HFFc6 (cell line): ENCODE data around the gene GTF2F2. TPM values are rescaled to one million over a fixed set of nuclear protein-coding genes. Genes with fewer than 3 reads are reported as not detected.

Experiments
- DNase-seq: peaks from one replicate; pipeline ENCODE4 v3.0.0-alpha.2; 2018
- H3K27ac Mint-ChIP-seq: 2 replicates; pipeline ENCODE4 v1.8.0; 2020; ENCODE audit warnings: mild to moderate bottlenecking, mixed read lengths
- H3K27me3 Mint-ChIP-seq: 2 replicates; pipeline ENCODE4 v1.8.0; 2021; ENCODE audit warnings: mild to moderate bottlenecking, moderate library complexity, mixed read lengths; ENCODE audit not compliant: insufficient read depth
- H3K36me3 Mint-ChIP-seq: 2 replicates; pipeline ENCODE4 v1.8.0; 2021; ENCODE audit warnings: low read depth, mixed read lengths
- H3K4me1 Mint-ChIP-seq: 2 replicates; pipeline ENCODE4 v1.8.0; 2020; ENCODE audit warnings: low read depth, mixed read lengths
- H3K4me3 Mint-ChIP-seq: 2 replicates; pipeline ENCODE4 v1.8.0; 2020; ENCODE audit warnings: mild to moderate bottlenecking, moderate library complexity, mixed read lengths
- H3K9me3 Mint-ChIP-seq: 2 replicates; pipeline ENCODE4 v1.8.0; 2020; ENCODE audit warnings: mild to moderate bottlenecking, mixed read lengths
- total RNA-seq, 6 experiments: library from RNA; stranded (reverse); fragmentation: NEBNext Ultra II Directional; extraction: Animal tissue kit (Norgen Biotek cat#: 25700); gene quantifications; 2 replicates in 1 of 6; 3 replicates in 5 of 6; pipeline ENCODE4 v1.2.3, GENCODE V29; 2021
- TF ChIP-seq, protein P1 (sequence below): fragments of 200-600 bp; sonication (generic); IDR thresholded peaks from 2 replicates; pipeline ENCODE4 v1.5.0; 2021; ENCODE audit warnings: antibody characterized with exemption, mild to moderate bottlenecking

GTF2F2 gene
- total RNA-seq, 6 experiments from 2014 or later, result 22.9 to 31.5 (median 24.7) TPM

DNA sequence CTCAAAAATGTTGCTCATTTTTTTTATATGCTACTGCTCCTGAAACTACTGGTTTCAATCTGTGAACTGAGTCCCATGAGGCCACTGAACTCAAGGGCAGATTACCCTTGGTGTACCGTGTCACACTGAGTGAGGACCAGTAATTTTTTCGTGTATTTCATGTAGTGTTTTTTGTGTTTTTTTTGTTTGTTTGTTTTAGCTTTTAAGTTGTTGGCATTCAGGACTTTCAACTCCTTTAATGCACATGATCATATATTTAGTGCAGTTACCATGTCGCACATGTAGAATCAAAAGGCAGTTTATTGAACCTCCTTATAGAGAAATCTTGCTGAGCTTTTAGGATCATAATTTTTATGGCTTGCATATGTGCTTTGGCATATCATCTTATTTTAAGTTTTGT lies 162.7 kb downstream of the GTF2F2 start:
- Mint-ChIP-seq H3K27ac (no peak overlapping the region), H3K9me3 (no peaks in the 10 kb centered on the region), H3K4me1 (peaks cover 19% of the 10 kb centered on the region), H3K36me3 (peaks cover 5% of the 10 kb centered on the region), H3K27me3 (peaks cover 3% of the 10 kb centered on the region; the same call in 1 of the 2 replicates), H3K4me3 (no peak overlapping the region)
- TF ChIP-seq, protein P1, sequence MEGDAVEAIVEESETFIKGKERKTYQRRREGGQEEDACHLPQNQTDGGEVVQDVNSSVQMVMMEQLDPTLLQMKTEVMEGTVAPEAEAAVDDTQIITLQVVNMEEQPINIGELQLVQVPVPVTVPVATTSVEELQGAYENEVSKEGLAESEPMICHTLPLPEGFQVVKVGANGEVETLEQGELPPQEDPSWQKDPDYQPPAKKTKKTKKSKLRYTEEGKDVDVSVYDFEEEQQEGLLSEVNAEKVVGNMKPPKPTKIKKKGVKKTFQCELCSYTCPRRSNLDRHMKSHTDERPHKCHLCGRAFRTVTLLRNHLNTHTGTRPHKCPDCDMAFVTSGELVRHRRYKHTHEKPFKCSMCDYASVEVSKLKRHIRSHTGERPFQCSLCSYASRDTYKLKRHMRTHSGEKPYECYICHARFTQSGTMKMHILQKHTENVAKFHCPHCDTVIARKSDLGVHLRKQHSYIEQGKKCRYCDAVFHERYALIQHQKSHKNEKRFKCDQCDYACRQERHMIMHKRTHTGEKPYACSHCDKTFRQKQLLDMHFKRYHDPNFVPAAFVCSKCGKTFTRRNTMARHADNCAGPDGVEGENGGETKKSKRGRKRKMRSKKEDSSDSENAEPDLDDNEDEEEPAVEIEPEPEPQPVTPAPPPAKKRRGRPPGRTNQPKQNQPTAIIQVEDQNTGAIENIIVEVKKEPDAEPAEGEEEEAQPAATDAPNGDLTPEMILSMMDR, result no peak
- no peak for DNase-seq

GRCh38 chr13:45289936-45290563 lies 169.7 kb downstream of the GTF2F2 start:
- no peak overlapping the region for H3K4me3 Mint-ChIP-seq
- H3K36me3 Mint-ChIP-seq, result peaks cover 5% of the 10 kb centered on the region; the same call in 1 of the 2 replicates
- no peak overlapping the region for H3K27ac Mint-ChIP-seq
- H3K27me3 Mint-ChIP-seq, result peaks cover 5% of the 10 kb centered on the region
- H3K9me3 Mint-ChIP-seq, result no peaks in the 10 kb centered on the region
- H3K4me1 Mint-ChIP-seq, result peaks cover 18% of the 10 kb centered on the region
- TF ChIP-seq, protein P1, result no peak
- no peak for DNase-seq

GRCh38 chr13:45292176-45292575 lies 171.9 kb downstream of the GTF2F2 start:
- Mint-ChIP-seq H3K27me3 (peaks cover 8% of the 10 kb centered on the region), H3K9me3 (no peaks in the 10 kb centered on the region), H3K36me3 (peaks cover 5% of the 10 kb centered on the region; the same call in 1 of the 2 replicates), H3K27ac (no peak overlapping the region), H3K4me3 (no peak overlapping the region), H3K4me1 (peaks cover 22% of the 10 kb centered on the region)
- DNase-seq, result no peak
- TF ChIP-seq, protein P1, result no peak

DNA sequence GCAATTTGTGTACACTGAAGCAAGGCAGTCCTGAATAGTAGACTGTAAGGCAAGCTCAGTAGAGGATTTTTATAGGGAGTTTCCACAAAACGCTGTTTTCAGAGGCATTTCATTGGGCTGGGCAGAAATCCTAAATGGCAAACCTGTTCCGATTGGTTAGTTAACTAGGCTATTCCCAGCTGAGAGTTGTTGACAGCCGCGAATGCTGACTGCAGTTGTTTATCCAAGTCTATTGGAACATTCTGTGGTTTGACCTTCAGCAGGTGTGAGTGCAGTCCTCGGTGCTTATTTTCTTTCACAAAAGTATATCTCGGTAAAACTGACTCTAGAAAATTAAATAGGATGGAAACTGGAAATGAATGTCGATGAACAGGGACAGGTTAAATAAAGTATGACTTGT lies 175.2 kb downstream of the GTF2F2 start:
- Mint-ChIP-seq H3K27ac (no peak overlapping the region), H3K4me3 (no peak overlapping the region), H3K4me1 (peaks cover 28% of the 10 kb centered on the region), H3K9me3 (no peaks in the 10 kb centered on the region), H3K36me3 (no peaks in the 10 kb centered on the region), H3K27me3 (peaks cover 5% of the 10 kb centered on the region)
- DNase-seq, result no peak
- TF ChIP-seq, protein P1, result no peak

GRCh38 chr13:45296259-45296658 lies 175.9 kb downstream of the GTF2F2 start:
- TF ChIP-seq, protein P1, result no peak
- Mint-ChIP-seq H3K27ac (no peak overlapping the region), H3K4me3 (no peak overlapping the region), H3K4me1 (peaks cover 28% of the 10 kb centered on the region), H3K27me3 (peaks cover 5% of the 10 kb centered on the region), H3K36me3 (no peaks in the 10 kb centered on the region), H3K9me3 (no peaks in the 10 kb centered on the region)
- no peak for DNase-seq
